ENCODE results near the gene ADAMTSL1.

ADAMTSL1 gene

DNA sequence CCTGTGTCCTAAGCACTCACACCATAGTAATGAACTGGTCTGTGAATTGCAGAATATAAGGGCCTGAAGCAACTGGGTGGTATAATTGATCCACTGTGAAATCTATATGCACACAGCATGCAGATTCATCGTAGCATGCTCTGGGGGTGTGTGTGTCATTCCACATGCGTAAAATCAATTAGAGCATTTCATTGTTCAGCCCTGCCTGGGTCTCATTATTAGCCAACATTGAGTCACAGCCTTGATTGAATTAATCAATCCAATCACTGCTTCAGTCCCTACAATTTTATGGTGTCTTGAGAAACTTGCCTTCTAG lies 248.0 kb downstream of the ADAMTSL1 start:
- Histone ChIP-seq H3K27me3 (ENCODE audit: insufficient read depth, low read length) (no peaks in the 10 kb centered on the region), H3K4me3 (ENCODE audit: low read length) (no peak overlapping the region), H2AFZ (ENCODE audit: low read depth, low read length) (no peak overlapping the region), H3K36me3 (ENCODE audit: insufficient read depth, low read length) (no peaks in the 10 kb centered on the region), H3K4me1 (ENCODE audit: insufficient read depth, low read length) (peaks cover 12% of the 10 kb centered on the region), H3K9me3 (ENCODE audit: low read length) (no peaks in the 10 kb centered on the region)

DNA sequence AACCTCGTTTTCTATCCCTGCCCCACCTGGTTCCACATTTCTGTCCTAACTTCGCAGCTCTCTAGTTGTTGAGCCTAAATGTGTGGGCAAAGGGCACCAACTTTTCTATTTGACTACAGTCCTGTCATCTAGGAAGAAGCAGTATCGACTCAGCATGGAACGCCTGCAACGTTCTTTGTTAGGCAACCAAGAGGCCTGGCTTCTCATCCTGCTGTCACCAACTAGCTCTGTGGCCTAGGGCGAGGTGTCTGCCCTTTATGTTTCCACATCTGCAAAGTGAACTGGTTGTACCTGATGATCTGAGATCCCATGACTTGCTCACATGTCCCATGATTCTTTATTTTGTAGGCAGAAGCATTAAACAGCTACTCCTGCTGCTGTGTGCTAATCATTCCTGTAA lies 248.9 kb downstream of the ADAMTSL1 start:
- Histone ChIP-seq H3K36me3 (ENCODE audit: insufficient read depth, low read length) (no peaks in the 10 kb centered on the region), H3K9me3 (ENCODE audit: low read length) (no peaks in the 10 kb centered on the region), H2AFZ (ENCODE audit: low read depth, low read length) (no peak overlapping the region), H3K4me1 (ENCODE audit: insufficient read depth, low read length) (peaks cover 12% of the 10 kb centered on the region), H3K4me3 (ENCODE audit: low read length) (no peak overlapping the region), H3K27me3 (ENCODE audit: insufficient read depth, low read length) (no peaks in the 10 kb centered on the region)

DNA sequence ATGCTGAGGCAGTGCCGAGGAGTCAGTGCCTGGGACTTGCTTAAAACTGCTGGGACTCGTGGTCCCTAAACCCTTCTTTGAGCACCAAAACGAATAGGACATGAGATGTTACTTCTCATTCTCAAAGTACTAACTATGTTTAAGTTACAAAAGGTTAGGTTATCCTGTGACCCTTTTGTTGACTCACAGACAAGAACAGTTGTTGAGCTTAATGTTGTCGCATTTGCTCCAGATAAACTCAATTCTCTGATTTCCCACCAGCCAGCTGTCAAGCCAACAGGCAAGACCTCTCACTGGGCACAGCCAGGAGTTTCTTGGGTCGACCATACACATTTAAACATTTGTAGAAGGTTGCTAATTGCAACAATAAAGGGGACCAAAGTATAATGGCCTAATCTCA lies 249.4 kb downstream of the ADAMTSL1 start:
- H3K4me3 ChIP-seq (ENCODE audit: low read length): no peak overlapping the region
- no peaks in the 10 kb centered on the region for H3K36me3 ChIP-seq (ENCODE audit: insufficient read depth, low read length)
- H3K4me1 ChIP-seq (ENCODE audit: insufficient read depth, low read length): peaks cover 12% of the 10 kb centered on the region
- H3K27me3 ChIP-seq (ENCODE audit: insufficient read depth, low read length): no peaks in the 10 kb centered on the region
- no peak overlapping the region for H2AFZ ChIP-seq (ENCODE audit: low read depth, low read length)
- no peaks in the 10 kb centered on the region for H3K9me3 ChIP-seq (ENCODE audit: low read length)

DNA sequence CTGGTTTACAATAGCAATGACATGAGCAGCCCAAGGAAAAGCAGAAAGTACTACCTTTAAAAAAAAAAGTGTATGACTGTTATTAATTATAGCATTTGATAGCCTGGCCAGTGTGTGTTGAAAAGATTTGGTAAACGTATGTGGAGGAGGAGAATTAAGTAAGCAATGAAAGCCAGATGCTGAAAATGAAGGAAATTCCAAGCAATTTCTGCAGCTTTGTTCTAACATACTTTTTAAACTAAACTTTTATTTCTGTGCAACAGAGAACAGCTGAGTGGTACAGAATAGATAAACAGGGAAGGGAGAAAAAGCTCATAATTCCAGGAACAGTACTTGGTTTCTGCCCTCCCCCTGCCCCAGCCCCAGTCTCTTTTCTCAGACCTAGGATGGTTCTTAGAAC lies 252.6 kb downstream of the ADAMTSL1 start:
- H3K9me3 ChIP-seq (ENCODE audit: low read length): no peaks in the 10 kb centered on the region
- no peaks in the 10 kb centered on the region for H3K27me3 ChIP-seq (ENCODE audit: insufficient read depth, low read length)
- H2AFZ ChIP-seq (ENCODE audit: low read depth, low read length): peak overlapping the region; percentile 10
- H3K4me1 ChIP-seq (ENCODE audit: insufficient read depth, low read length): peaks cover 12% of the 10 kb centered on the region
- no peaks in the 10 kb centered on the region for H3K36me3 ChIP-seq (ENCODE audit: insufficient read depth, low read length)
- H3K4me3 ChIP-seq (ENCODE audit: low read length): no peak overlapping the region

DNA sequence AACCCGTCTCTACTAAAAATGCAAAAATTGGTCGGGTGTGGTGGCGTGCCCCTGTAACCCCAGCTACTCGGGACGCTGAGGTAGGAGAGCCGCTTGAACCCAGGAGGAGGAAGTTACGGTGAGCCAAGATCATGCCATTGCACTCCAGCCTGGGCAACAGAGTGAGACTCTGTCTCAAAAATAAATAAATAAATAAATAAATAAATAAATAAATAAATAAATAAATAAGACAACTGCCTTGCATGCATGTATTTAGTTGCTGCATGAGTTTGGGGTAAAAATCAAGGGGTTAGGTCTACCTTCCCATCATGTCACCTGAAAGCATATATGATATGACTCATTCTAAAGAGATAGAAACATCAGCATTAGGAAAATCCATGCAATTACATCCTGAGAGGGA lies 254.0 kb downstream of the ADAMTSL1 start:
- Histone ChIP-seq H3K4me1 (ENCODE audit: insufficient read depth, low read length) (peaks cover 12% of the 10 kb centered on the region), H3K36me3 (ENCODE audit: insufficient read depth, low read length) (no peaks in the 10 kb centered on the region), H3K4me3 (ENCODE audit: low read length) (no peak overlapping the region), H2AFZ (ENCODE audit: low read depth, low read length) (no peak overlapping the region), H3K27me3 (ENCODE audit: insufficient read depth, low read length) (no peaks in the 10 kb centered on the region), H3K9me3 (ENCODE audit: low read length) (no peaks in the 10 kb centered on the region)

DNA sequence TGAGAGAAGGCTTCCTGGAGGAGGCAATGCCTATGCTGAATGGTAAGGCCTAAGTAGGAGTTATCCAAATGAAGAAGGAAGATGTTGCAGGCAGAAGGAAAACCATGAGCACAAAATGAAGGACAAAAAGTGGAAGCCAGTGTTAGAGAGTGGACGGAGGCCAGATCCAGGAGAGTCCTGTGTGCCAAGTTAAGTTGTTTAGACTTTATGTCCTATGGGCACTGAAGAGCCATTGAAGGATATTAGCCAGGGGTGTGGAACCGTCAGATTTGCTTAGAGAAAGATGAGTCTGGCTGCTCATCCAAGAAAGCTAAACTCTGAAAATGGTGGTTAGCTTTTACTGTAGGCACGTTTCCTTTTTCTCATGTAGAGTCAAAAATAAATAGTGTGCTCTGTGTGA lies 254.7 kb downstream of the ADAMTSL1 start:
- Histone ChIP-seq H3K27me3 (ENCODE audit: insufficient read depth, low read length) (no peaks in the 10 kb centered on the region), H3K9me3 (ENCODE audit: low read length) (no peaks in the 10 kb centered on the region), H2AFZ (ENCODE audit: low read depth, low read length) (no peak overlapping the region), H3K4me1 (ENCODE audit: insufficient read depth, low read length) (peaks cover 12% of the 10 kb centered on the region), H3K4me3 (ENCODE audit: low read length) (no peak overlapping the region), H3K36me3 (ENCODE audit: insufficient read depth, low read length) (no peaks in the 10 kb centered on the region)

DNA sequence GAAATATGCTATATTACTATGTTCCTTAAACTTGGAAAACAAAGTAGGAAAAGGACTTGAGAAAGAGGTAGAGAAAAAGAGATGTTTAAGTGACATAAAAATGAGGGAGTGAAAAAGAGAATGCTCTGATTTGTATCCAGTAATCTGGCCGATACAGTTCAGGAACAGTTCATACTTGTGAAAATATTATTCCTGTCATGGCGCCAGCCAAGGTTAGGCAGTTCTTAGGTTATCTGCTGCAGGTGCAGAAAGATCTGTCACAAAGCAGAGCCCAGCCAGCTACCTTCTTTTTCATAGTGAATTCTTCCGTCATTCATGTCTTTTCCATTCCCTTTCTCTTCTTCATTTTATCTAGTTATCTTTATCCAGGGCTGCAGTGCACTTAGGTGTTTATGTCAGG lies 256.3 kb downstream of the ADAMTSL1 start:
- Histone ChIP-seq H3K4me3 (ENCODE audit: low read length) (no peak overlapping the region), H3K36me3 (ENCODE audit: insufficient read depth, low read length) (no peaks in the 10 kb centered on the region), H3K27me3 (ENCODE audit: insufficient read depth, low read length) (no peaks in the 10 kb centered on the region)

DNA sequence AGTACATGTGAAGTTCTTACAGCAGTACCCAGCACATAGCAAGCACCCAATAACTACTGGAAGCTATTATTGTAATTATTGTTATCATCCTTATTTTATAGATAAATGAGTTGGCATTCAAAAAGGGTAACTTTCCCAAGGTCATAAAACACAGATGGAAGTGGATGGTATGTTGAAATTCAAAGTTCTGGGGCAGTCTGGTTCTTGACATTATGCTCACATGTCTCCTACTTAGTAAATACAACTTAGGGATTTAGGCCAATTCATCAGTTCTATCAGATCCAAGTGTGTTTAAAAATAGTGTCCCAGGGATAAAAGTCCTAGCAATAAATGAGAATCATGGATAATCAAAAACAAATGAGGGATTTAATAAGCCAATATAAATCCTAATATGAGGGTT lies 265.2 kb downstream of the ADAMTSL1 start:
- H3K36me3 ChIP-seq (ENCODE audit: insufficient read depth, low read length): no peaks in the 10 kb centered on the region
- H3K4me3 ChIP-seq (ENCODE audit: low read length): no peak overlapping the region
- no peaks in the 10 kb centered on the region for H3K27me3 ChIP-seq (ENCODE audit: insufficient read depth, low read length)
- peaks cover 34% of the 10 kb centered on the region for H3K4me1 ChIP-seq (ENCODE audit: insufficient read depth, low read length)
- H3K9me3 ChIP-seq (ENCODE audit: low read length): no peaks in the 10 kb centered on the region
- no peak overlapping the region for H2AFZ ChIP-seq (ENCODE audit: low read depth, low read length)

More for the DNA sequence above, 256.3 kb downstream of the ADAMTSL1 start:
- Histone ChIP-seq H2AFZ (ENCODE audit: low read depth, low read length) (no peak overlapping the region), H3K4me1 (ENCODE audit: insufficient read depth, low read length) (peaks cover 6% of the 10 kb centered on the region), H3K9me3 (ENCODE audit: low read length) (no peaks in the 10 kb centered on the region)

DNA sequence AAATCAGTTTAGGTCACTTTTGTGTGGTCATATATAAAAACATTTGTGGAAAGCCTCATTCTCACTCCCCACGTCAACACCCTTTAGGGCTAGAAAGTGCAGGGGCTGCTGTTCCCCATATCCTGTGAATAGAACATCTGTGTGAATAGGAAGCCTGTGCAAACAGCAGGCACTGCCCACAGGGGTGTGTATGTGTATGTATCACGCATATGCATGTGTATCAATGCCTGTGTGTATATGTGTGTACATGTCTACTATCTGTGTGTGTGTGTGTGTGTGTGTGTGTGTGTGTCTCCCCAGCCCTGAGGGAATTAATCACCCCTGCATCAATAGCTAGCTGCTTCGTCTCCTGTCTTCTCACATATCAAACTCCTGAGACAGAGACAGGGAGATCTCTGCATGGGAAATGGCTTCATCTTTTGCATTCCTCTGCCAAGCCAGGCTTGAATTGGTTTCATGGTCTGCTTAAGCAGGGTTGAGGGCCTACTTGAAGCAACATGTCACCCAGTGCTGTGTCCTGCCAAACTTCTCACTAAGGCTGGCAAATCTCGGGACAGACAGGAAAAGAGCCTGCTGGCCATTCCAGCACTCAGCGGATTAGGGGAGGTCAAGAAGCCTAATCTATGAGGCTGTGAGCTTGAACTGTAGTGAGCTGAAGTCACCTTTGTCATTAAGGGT lies 265.8 kb downstream of the ADAMTSL1 start:
- Histone ChIP-seq H2AFZ (ENCODE audit: low read depth, low read length) (no peak overlapping the region), H3K4me3 (ENCODE audit: low read length) (no peak overlapping the region), H3K27me3 (ENCODE audit: insufficient read depth, low read length) (no peaks in the 10 kb centered on the region), H3K4me1 (ENCODE audit: insufficient read depth, low read length) (peaks cover 34% of the 10 kb centered on the region), H3K9me3 (ENCODE audit: low read length) (no peaks in the 10 kb centered on the region), H3K36me3 (ENCODE audit: insufficient read depth, low read length) (no peaks in the 10 kb centered on the region)

DNA sequence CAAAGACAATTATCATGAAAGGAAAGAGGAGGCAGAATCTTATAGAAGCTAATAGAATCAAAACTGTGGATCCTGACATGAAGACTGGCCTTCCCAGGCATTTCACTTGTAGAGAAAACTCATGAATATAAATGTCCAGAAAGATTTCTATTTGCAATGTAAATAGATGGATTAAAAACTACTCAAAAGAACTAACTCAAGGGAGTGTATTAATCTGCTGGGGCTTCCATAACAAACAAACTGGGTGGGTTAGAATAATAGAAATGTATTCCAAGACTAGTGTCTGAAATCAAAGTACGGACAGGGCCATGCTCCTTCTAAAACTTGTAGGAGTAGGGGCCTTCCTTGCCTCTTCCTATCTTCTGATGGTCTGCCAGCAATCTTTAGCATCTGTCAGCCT lies 267.4 kb downstream of the ADAMTSL1 start:
- peaks cover 42% of the 10 kb centered on the region for H3K4me1 ChIP-seq (ENCODE audit: insufficient read depth, low read length)
- H3K9me3 ChIP-seq (ENCODE audit: low read length): no peaks in the 10 kb centered on the region
- no peak overlapping the region for H2AFZ ChIP-seq (ENCODE audit: low read depth, low read length)
- no peaks in the 10 kb centered on the region for H3K27me3 ChIP-seq (ENCODE audit: insufficient read depth, low read length)
- no peaks in the 10 kb centered on the region for H3K36me3 ChIP-seq (ENCODE audit: insufficient read depth, low read length)
- H3K4me3 ChIP-seq (ENCODE audit: low read length): no peak overlapping the region

DNA sequence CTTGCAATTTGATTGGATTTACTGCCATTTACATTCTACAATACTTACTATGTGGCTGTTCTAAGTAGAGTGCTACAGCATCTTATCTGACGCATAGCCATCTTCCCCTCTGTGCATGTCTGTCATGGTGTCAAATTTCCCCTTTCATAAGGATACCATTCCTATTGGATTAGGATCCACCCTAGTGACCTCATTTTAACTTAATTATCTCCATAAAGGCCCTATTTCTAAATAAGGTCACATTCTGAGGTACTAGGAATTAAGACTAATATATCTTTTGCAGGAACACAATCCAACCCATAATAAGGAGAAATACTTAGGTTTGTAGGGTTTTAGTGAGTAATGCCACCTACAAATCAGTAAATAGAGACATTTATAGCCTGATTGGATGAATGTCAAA lies 268.0 kb downstream of the ADAMTSL1 start:
- peaks cover 46% of the 10 kb centered on the region for H3K4me1 ChIP-seq (ENCODE audit: insufficient read depth, low read length)
- no peak overlapping the region for H3K4me3 ChIP-seq (ENCODE audit: low read length)
- no peak overlapping the region for H2AFZ ChIP-seq (ENCODE audit: low read depth, low read length)
- no peaks in the 10 kb centered on the region for H3K9me3 ChIP-seq (ENCODE audit: low read length)
- H3K36me3 ChIP-seq (ENCODE audit: insufficient read depth, low read length): no peaks in the 10 kb centered on the region
- H3K27me3 ChIP-seq (ENCODE audit: insufficient read depth, low read length): no peaks in the 10 kb centered on the region

DNA sequence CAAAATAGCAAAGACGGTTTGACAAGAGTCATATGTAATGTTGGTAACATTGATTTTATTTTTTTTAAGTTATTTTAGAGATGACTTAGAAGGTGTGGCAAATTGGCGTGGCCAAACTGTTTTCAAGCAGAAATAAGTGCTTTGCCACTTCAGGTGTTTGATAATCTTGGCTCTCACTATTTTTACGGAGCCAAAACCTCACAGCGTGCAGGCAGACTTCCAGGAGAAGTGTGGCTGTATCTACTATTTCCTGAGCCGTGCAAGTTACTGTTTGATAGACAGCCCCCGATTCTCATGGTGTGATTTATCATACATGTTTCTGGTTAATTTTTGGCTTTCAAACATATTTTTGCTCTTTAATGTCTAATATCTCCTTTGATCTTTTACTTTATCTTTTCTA lies 269.5 kb downstream of the ADAMTSL1 start:
- H3K27me3 ChIP-seq (ENCODE audit: insufficient read depth, low read length): no peaks in the 10 kb centered on the region
- no peaks in the 10 kb centered on the region for H3K36me3 ChIP-seq (ENCODE audit: insufficient read depth, low read length)
- H3K9me3 ChIP-seq (ENCODE audit: low read length): no peaks in the 10 kb centered on the region
- no peak overlapping the region for H2AFZ ChIP-seq (ENCODE audit: low read depth, low read length)
- H3K4me3 ChIP-seq (ENCODE audit: low read length): no peak overlapping the region
- H3K4me1 ChIP-seq (ENCODE audit: insufficient read depth, low read length): peaks cover 49% of the 10 kb centered on the region

DNA sequence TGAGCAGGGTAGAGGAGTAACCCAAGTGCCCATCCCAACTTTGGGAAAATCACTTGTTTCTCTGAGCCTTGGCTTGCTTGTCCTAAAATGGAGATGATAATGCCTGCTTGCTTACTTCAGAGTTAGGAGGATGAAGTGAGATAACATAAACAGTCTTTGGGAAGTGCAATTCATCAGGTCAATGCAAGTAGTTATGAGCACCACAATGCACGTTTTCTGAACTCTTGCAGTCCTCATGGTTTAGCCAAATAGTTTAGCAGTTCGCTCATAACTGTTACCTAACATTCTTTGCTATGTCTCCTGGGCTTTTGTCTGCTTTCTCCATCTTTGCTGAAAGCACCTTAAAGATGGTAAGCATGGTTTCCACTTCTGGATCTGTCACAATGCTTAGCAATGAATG lies 270.0 kb downstream of the ADAMTSL1 start:
- Histone ChIP-seq H3K27me3 (ENCODE audit: insufficient read depth, low read length) (no peaks in the 10 kb centered on the region), H3K4me3 (ENCODE audit: low read length) (no peak overlapping the region), H3K36me3 (ENCODE audit: insufficient read depth, low read length) (no peaks in the 10 kb centered on the region), H2AFZ (ENCODE audit: low read depth, low read length) (no peak overlapping the region), H3K4me1 (ENCODE audit: insufficient read depth, low read length) (peaks cover 43% of the 10 kb centered on the region), H3K9me3 (ENCODE audit: low read length) (no peaks in the 10 kb centered on the region)

DNA sequence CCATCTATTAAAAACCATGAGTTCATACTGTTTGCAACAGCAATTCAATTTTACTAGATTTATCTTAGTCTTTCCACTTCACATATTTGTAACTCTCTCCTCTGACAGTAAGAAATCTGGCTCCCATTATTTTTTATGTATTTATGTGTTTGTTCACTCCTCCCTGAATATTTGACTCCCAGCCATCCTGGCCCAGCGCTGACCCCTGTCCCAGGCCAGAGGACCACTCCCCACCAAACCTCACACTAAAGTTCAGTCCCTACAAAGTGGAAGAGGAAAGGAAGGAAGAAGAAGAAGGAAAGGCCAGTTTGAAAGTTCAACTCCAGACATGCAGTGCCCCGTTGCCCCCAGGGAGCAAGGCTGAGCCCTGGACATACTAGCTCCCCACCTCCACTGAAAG lies 271.8 kb downstream of the ADAMTSL1 start:
- Histone ChIP-seq H3K9me3 (ENCODE audit: low read length) (no peaks in the 10 kb centered on the region), H3K4me1 (ENCODE audit: insufficient read depth, low read length) (peaks cover 32% of the 10 kb centered on the region), H3K27me3 (ENCODE audit: insufficient read depth, low read length) (no peaks in the 10 kb centered on the region), H3K4me3 (ENCODE audit: low read length) (no peak overlapping the region), H2AFZ (ENCODE audit: low read depth, low read length) (no peak overlapping the region), H3K36me3 (ENCODE audit: insufficient read depth, low read length) (no peaks in the 10 kb centered on the region)

Measured in neuron (in vitro differentiated cells).